Measurements from ENCODE around the gene MYO1F.
"Not testable (repeated sequence)": the region's sequence is repeated elsewhere in the genome, so short reads cannot be mapped to it uniquely, and the experiment has no call there.

MYO1F gene

GRCh38 chr19:8577247-8577646 is at the start of gene MYO1F:
TSS of gene MYO1F (minus strand) at chr19:8577442. CDS start at chr19:8577309, 133 bp downstream.
- peak in 16 of 56 donors; percentile 6 to 29 (median 14) for DNase-seq

GRCh38 chr19:8626842-8627241 is 49.6 kb upstream of the MYO1F start:
- DNase-seq, result no peak

GRCh38 chr19:8622886-8623285 is 45.6 kb upstream of the MYO1F start:
- not testable (repeated sequence) for DNase-seq

- DNase-seq, result no peak
These were observed 41.5 kb upstream of the MYO1F start for GRCh38 chr19:8618751-8619150.

GRCh38 chr19:8617984-8618383 is 40.7 kb upstream of the MYO1F start:
- no peak for DNase-seq

- DNase-seq, result not testable (repeated sequence)
These were observed 40.1 kb upstream of the MYO1F start for GRCh38 chr19:8617325-8617724.

GRCh38 chr19:8616861-8617260 is 39.6 kb upstream of the MYO1F start:
- DNase-seq, result no peak

GRCh38 chr19:8615813-8616596 is 38.8 kb upstream of the MYO1F start:
- DNase-seq, result peak in 21 of 56 donors; percentile 1 to 65 (median 17)

- no peak for DNase-seq
These were observed 37.8 kb upstream of the MYO1F start for GRCh38 chr19:8615024-8615423.

- no peak for DNase-seq
These were observed 37.2 kb upstream of the MYO1F start for GRCh38 chr19:8614455-8614854.

- DNase-seq, result no peak
These were observed 35.5 kb upstream of the MYO1F start for GRCh38 chr19:8612807-8613171.

- peak in 3 of 56 donors; percentile 2 to 21 (median 8) for DNase-seq
These were observed 34.9 kb upstream of the MYO1F start for GRCh38 chr19:8611877-8612806.

- peak in 1 of 56 donors; percentile 21 for DNase-seq
These were observed 34.2 kb upstream of the MYO1F start for GRCh38 chr19:8611391-8611876.

- DNase-seq, result no peak
These were observed 33.7 kb upstream of the MYO1F start for GRCh38 chr19:8610936-8611300.

GRCh38 chr19:8610041-8610935 is 33.0 kb upstream of the MYO1F start, which contains the start of gene ADAMTS10:
TSS of gene ADAMTS10 (minus strand) at chr19:8610715. CDS start at chr19:8605710, 5,005 bp downstream.
- DNase-seq, result peak in 13 of 56 donors; percentile 10 to 58 (median 32)

GRCh38 chr19:8609279-8610040 is 32.2 kb upstream of the MYO1F start:
- DNase-seq, result peak in 29 of 56 donors; percentile 2 to 58 (median 32)

GRCh38 chr19:8608941-8609278 is 31.7 kb upstream of the MYO1F start:
- no peak for DNase-seq

- DNase-seq, result no peak
These were observed 30.1 kb upstream of the MYO1F start for GRCh38 chr19:8607386-8607785.

GRCh38 chr19:8605514-8605913 is 28.3 kb upstream of the MYO1F start:
- no peak for DNase-seq

GRCh38 chr19:8601796-8602195 is 24.6 kb upstream of the MYO1F start:
- DNase-seq, result no peak

Measured in amygdala (tissue), 56 donors.